Measurements from ENCODE around the gene PGA4.
"Not testable (repeated sequence)": the region's sequence is repeated elsewhere in the genome, so short reads cannot be mapped to it uniquely, and the experiment has no call there.

PGA4 gene

GRCh38 chr11:61207636-61208310 lies 14.4 kb upstream of the PGA4 start:
- DNase-seq = not testable (repeated sequence)

GRCh38 chr11:61210629-61211028 lies 11.5 kb upstream of the PGA4 start:
- DNase-seq = not testable (repeated sequence)

- DNase-seq = not testable (repeated sequence)
Observed at GRCh38 chr11:61211327-61211952, 10.7 kb upstream of the PGA4 start.

- not testable (repeated sequence) for DNase-seq
Observed at GRCh38 chr11:61212202-61212601, 9.9 kb upstream of the PGA4 start.

GRCh38 chr11:61213711-61214324 lies 8.3 kb upstream of the PGA4 start:
- DNase-seq = not testable (repeated sequence)

- DNase-seq = not testable (repeated sequence)
Observed at GRCh38 chr11:61218306-61218705, 3.8 kb upstream of the PGA4 start.

GRCh38 chr11:61219016-61219415 lies 3.1 kb upstream of the PGA4 start:
- DNase-seq = not testable (repeated sequence)

- DNase-seq = not testable (repeated sequence)
Observed at GRCh38 chr11:61222692-61223091, 545 bp downstream of the PGA4 start.

- not testable (repeated sequence) for DNase-seq
Observed at GRCh38 chr11:61226457-61227137, 4.5 kb downstream of the PGA4 start.

- not testable (repeated sequence) for DNase-seq
Observed at GRCh38 chr11:61229458-61229857, 7.3 kb downstream of the PGA4 start.

GRCh38 chr11:61231033-61231432 lies 8.9 kb downstream of the PGA4 start:
- not testable (repeated sequence) for DNase-seq

- not testable (repeated sequence) for DNase-seq
Observed at GRCh38 chr11:61231585-61231984, 9.4 kb downstream of the PGA4 start.

- not testable (repeated sequence) for DNase-seq
Observed at GRCh38 chr11:61232548-61233145, 10.5 kb downstream of the PGA4 start.

- not testable (repeated sequence) for DNase-seq
Observed at GRCh38 chr11:61237130-61237529, 15.0 kb downstream of the PGA4 start.

- DNase-seq = not testable (repeated sequence)
Observed at GRCh38 chr11:61240288-61240687, 18.1 kb downstream of the PGA4 start.

GRCh38 chr11:61240875-61241274 lies 18.7 kb downstream of the PGA4 start, which contains the start of gene PGA5:
Gene PGA5 (plus strand): TSS chr11:61241175. CDS start chr11:61241227, 52 bp downstream.
- DNase-seq = not testable (repeated sequence)

GRCh38 chr11:61241526-61241925 lies 19.4 kb downstream of the PGA4 start:
- DNase-seq = not testable (repeated sequence)

GRCh38 chr11:61245284-61245964 lies 23.3 kb downstream of the PGA4 start:
- not testable (repeated sequence) for DNase-seq

- not testable (repeated sequence) for DNase-seq
Observed at GRCh38 chr11:61248071-61248470, 25.9 kb downstream of the PGA4 start.

GRCh38 chr11:61249201-61249600 lies 27.1 kb downstream of the PGA4 start:
- DNase-seq = not testable (repeated sequence)

- DNase-seq = not testable (repeated sequence)
Observed at GRCh38 chr11:61250796-61251765, 28.9 kb downstream of the PGA4 start.

Data from NCI-H1105 treated with DMSO at 0.1 percent for 48 hours (cell line).